HuH-7.5 (cell line): Measurements from ENCODE around the gene SCRN1.
"Not testable (repeated sequence)": the region's sequence is repeated elsewhere in the genome, so short reads cannot be mapped to it uniquely, and the experiment has no call there.

ENCODE experiments used
- DNase-seq: peaks from one replicate; pipeline ENCODE4 v3.0.0; 2011; ENCODE audit warnings: low spot score

The SCRN1 gene

DNA sequence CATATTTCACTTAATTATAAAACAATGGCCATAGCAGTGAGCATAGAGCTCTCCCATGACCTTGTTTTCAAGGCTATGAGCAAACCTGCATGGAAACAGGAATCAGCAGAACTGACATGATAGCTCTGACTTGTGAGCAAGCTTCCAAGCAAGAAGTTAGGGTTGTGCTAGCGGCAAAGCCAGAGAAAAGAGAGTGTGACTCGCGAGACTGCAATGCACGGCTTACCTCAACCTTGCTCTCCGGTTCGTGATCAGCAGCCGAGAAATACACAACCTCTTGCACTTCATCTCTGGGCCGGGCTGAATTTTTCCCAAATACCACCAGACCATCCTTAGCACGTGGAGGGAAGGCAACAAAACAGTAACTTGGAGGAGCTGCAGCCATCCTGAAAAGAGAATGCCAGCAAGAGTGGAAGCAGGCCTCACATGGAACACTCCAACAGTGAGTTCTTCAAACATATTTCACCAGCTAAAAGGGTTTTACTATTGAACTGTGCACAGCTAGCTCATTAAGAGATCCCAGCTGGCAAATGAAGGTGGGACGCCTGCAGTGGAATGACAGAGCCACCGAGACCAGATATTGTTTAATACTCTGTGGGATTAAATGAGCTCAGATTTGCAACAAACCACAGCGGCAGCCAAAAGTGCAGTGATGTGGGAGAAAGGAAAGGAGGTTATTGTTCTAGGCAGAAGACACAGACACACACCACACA lies 20.8 kb downstream of the SCRN1 start:
- no peak for DNase-seq

DNA sequence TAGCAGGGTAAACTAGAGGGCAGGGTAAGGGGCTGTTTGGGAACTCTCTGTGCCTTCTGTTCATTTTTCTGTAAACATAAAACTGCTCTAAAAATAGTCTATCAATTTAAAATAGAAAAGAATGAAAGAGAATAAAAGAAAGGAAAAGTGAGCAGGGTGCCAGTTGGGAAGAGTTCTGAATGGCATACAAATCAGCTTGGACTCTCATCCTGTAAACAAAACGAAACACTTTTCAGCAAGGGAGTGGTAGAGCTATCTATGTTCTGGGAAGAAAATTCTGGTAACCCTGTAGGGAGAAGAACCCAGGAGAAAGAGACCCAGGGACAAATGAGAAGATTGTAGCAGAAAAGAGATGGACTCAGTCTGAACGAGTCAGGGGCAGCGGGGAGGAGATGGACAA lies 24.6 kb downstream of the SCRN1 start:
- DNase-seq, result no peak

DNA sequence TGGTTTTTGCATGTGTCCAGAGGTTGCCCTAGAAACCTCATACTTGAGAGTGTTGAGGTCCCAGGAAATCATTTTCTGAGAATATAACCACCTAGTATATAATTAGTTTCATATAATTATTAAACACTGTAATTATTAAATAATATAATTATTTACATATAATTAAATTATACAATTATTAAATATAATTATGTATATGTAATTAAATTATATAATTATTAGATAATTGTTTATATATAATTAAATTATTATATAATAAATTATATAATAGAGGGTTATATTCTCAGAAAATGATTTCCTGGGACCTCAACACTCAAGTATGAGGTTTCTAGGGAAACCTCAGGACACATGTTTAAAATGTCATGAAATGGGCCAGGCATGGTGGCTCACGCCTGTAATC lies 27.6 kb downstream of the SCRN1 start:
- DNase-seq, result no peak

GRCh38 chr7:29961611-29962010 lies 28.0 kb downstream of the SCRN1 start:
- DNase-seq, result not testable (repeated sequence)

DNA sequence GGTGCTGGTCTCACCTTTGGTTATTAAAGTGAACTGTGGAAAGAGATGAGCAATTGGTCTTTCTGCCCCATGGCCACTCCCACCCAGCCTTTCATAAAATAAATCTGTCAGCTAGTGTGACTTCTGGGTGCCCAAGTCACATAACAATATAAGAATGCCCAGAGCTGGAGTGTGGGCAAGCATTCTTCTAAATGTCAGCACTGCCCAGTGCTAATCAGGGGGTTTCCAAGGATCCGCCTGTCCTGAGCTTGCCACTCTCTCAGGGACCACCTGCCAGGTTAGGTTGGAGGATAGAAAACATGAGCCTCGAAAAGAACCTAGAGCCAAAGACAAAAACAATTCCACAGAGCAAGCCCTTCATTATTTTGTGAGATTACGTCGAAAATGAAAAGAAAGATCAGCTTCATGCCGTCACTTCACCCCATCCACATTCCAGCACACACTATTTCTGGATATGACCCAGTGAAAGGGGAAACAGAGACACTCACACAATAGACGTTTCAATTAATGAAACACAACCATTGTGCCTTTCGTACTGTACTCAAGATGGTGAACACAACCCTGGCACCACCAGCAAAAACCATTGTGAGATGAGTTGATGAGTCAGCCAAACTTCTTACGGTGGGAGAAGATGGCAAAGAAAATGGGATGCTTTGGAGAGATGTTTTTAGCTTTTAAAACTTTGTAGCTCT lies 30.8 kb downstream of the SCRN1 start:
- DNase-seq, result no peak

DNA sequence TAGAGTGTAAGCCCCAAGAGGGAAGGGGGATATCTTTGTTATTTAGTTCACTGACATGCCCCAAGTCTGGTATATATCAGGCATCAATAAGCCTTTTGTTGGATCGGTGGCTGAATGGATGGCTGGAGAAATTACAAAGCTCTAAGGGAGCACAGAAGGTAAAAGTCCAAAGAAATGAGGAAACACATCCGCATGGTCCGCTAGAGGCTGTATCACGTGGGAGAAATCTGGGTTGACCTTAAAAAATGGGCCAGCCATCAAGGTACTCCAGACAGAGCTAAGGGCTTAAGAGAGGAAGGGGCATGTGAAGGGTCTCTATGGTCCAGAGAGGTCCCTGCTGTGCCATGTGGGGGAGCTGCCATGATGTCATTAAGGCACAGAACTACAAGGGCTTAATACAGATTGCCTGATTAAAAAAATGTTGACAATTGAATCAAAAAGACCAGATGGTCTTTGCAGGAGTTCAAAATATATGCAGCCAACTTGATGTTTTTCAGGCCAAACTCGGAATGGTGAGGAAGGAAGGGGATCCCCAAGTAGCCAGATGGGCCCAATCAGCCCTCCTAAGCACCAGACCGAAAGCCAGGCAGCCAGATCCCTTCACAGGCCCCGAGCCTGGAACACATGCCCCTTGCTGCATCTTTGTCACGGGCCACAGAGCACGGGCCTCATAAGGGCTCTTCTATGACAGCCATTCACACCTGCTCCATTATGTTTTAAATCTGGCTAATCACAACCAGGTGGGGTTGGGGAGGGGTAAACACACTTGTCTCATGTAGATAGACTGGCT lies 31.9 kb downstream of the SCRN1 start:
- DNase-seq, result no peak

DNA sequence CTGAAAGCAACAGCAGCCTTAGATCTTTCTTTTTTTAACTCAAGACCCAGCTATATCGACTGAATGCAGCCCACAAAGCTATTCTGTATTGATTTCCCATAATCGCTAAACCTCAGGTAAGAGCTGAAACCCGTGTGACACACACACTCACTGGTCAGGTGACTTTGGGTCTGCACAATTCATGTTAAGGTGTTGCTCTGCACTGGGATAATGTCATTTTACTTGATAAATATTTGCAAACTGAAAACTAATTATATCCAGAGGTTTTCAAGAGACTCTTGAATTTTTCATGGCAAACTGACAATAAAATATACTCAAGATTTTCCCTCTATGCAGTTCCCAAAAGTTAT lies 33.1 kb downstream of the SCRN1 start:
- no peak for DNase-seq

DNA sequence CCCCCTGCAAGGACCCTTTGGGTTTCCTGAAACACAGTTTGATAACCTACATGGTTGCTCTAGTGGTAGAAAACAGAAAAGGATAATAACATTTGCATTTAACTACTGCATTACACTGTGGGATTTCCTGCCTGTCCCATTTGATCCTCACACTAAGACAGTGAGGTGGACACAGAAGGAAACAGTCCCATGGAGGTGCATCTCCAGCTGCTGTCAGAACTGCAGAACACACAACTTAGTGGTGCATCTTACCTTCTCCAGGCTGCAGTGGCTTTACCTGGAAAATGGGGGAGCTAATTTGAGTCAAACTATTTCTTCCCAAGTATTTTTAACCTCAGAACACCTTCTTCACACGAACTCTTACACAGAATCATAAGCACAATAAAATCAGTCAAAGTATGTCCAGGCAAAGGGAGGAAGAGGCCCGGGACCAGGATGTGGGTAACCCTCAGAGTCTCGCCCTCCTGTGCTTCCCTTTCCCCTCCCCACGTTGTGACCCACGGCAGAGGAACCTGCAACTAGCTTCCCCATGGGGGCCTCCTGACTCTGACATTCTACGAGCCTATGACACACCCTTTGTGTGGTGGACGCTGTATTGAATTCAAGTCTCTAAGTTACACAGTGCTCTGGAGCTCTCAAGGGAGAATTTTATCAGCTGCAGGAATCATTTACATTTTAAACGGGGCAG lies 33.7 kb downstream of the SCRN1 start:
- DNase-seq, result no peak

DNA sequence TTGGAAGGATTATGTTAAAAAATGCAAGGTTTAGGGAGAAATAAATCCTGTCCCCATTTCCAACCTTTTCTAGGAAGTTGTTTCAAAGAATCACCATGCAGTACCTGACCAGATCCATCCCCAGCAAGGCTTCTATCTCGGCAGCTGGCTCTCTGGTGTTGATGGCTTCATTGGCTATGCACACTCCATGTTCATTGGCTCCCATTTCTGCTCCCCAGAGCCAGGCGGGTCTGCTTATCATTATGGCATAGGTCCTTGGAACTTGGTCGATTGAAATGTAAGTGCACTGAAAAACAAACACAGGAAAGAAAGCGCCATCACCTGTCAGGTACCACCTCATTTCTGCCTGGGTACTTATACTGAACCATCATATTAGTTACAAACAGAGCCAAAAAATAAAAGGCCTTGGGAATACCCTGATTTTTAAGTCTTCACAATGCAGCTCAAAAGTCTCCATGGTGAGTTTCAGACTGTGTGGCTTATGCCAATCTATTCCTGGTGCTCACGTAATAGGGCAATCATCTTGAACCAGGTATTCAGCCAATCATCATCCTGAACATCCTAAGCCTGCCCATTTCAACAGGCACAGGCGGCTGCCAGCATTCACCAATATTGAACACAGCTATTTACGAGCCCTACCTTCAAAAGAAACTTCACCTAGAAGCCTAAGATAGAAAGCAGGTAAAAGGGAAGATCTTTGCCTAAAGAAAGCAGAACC lies 34.4 kb downstream of the SCRN1 start:
- no peak for DNase-seq

DNA sequence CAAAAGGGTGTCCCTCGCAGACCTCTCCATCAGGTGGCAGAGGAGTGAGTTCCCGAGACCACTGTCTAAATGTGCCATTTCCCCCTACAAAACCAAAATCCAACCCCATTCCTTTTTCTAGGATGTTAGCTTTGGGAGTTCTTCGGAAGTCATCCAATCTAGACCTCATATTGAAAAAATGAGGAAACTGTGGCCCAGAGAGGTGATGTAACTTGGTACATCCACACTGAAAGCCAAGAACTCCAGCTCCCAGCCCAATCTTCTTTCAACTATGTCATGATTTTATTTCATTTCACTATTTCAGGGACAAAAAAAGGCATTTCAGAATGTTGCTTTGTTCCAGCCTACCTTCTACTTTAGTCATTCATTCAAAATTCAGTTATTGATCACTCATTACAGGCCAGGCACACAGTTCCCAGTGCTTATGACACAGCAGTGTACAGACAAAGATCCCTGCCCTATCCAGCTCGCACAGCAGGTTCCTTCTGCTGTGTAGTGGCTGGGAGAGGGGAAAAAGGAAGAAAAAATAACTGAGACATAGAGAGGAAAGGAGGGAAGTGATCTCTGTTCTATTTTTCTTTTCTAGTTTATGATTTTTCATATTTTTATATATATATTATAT lies 35.8 kb downstream of the SCRN1 start:
- no peak for DNase-seq

GRCh38 chr7:29951206-29951605 lies 38.4 kb downstream of the SCRN1 start:
- DNase-seq, result no peak

- no peak for DNase-seq
Measured at GRCh38 chr7:29950480-29950879, 39.1 kb downstream of the SCRN1 start.

- DNase-seq, result no peak
Measured at GRCh38 chr7:29948587-29948986, 41.0 kb downstream of the SCRN1 start.

DNA sequence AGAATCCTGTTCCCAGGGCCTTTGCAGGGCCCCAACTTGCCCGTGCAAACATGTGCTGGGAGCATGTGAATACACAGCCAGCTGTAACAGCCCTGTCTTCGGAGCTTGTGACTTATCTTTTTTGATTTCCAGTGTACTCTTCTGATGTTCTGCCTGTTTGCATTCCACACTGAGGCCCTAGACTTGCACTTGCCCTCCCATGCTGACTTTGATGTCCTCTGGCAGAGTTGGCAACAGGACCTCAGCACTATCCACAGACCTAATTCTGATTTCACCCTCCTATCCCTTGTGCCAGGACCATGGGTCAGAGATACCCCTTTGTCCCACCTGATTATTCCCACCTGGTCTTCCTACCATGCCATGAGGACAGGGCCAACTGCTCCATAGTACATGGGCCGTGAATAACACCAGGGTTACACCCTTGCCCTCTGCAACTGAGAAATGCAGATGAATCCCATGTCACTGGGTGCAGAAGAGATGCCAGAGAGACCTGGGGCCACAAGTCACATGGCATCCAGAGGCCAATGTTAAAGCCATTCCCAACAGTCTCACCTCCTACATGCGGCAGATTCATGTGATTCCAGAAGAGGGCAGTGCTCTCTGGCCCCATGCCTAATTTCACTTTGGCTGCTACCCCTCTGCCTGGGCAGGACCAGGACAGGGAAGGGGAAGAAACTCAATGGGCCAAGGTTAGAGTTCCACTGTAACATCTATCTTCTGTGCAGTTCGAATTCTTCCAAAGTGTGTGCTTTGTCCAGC lies 43.0 kb downstream of the SCRN1 start:
- peak; percentile 38 for DNase-seq

DNA sequence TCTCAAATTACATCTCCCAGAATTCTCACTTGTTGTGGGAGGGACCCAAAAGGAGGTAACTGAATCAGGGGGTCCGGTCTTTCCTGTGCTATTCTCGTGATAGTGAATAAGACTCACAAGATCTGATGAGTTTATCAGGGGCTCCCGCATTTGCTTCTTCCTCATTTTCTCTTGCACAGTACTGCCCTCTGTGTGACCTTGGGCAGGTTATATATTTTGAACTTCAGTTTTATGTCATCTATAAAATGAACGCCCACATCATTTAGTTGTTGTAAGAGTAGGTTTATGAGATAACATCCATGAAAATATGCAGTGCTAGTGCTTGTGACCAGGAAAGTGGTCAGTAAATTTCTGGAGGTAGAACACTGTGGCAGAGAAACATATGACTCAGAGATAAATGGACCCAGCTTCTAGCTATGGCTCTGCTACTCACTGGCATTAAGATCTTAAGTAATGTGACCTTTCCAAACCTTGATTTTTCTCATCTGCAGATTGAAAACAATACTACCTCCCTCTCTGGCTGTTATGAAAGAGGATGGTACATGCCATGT lies 44.3 kb downstream of the SCRN1 start:
- DNase-seq, result no peak

- no peak for DNase-seq
Measured at GRCh38 chr7:29940199-29940598, 49.4 kb downstream of the SCRN1 start.

DNA sequence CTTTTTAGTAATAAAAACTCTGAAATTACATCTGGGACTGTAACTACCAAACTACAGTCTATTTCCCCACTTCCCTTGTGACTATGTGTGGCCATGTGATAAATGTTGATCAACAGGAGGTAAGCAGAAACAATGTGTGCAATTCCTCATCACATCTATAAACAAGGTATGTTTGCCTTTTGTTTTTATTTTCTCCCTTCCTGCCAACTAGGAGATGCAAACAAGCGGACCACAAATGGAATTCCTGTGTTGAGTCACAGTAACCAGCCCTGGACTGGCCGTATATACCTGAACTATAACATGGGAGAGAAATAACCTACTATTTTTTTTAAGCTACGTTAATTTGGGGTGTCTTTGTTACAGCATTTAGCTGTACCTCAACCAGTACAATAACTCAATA lies 52.5 kb downstream of the SCRN1 start:
- DNase-seq, result no peak

DNA sequence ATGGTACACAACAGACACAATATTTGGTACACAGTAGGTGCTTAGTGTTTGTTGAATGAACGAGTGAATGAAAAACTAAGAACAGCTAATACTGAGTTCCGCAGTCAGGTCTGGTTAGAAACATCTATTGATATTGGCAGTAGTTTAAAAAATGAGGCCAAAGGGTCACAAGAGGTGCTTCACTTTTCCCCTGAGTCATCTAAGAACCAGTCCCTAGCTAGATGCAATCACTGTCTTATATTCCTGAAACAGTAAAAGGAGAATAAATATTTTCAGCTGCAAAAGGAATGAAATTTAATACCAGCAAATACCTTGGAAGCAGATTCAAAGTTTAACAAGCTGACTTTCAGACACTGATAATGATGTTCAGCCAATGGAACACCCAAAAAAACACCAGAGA lies 54.5 kb downstream of the SCRN1 start:
- no peak for DNase-seq

DNA sequence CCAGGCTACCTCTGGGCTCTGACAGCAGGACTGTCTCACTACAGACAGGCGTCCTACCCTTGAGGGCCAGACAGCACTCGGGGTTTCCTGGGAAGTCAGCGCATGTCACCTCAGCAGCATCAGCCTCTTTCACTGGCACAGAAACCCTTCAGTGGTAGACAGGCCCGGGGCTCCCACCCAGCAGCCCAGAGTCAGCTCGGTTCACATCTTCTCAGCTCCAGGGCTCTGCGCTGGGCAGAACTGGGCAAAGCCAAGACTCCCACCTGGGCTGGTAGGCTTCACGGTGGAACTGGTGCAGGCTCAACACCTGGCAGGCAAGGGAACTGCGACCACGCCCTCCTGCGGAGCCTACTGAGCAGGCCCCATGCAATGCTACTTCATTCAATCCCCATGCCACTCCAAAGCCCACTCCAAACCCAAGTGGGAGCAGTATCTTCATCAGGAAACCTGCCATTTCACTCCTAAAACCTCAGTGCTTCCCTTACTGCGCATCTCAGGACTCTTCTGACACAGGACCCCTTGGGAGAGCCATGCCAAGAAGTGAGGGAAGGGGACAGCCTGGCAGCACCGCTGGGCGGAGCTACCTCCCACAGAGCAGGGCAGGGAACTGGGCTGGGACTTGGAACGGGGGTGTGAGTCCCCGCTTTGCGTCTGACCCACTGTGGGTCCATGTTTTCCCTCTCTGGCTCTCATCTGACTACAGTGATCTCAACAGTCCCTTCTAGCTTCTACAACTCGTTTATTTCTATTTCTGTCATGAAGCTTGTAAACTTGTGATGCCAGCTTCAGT lies 60.4 kb downstream of the SCRN1 start:
- DNase-seq, result no peak

DNA sequence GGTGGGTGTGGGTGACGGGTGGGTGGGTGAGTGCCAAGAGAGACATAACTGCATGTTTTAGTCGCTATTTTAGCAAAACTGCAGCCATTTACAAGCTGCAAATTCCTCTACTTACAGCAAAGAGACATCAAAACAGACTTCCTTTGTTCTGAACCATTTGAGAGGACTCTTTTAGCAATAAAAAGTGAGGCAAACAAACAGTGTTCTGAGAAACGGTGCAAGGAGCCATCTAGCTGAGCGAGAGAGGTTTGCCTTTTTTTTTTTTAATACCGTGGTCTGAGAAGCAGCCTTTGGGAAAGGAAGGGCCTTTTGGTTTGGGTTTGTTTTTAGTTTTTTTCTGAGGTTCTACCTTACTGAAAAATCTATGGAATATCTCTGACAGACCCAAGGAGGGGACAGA lies 62.9 kb downstream of the SCRN1 start:
- DNase-seq, result no peak
